Inflammatory macrophage treated with lipopolysaccharide for 4 hours (primary cell): ENCODE results near the gene PDS5A.
A peak's percentile ranks its signal among the peaks of the same experiment; 100 is the strongest.
"Not testable (repeated sequence)": the region's sequence is repeated elsewhere in the genome, so short reads cannot be mapped to it uniquely, and the experiment has no call there.

Source experiments
- DNase-seq: peaks from one replicate; pipeline ENCODE4 v3.0.0-alpha.2; 2020

PDS5A gene

GRCh38 chr4:39977489-39978377 is at the start of gene PDS5A:
Gene PDS5A (minus strand): TSS chr4:39977911. CDS start chr4:39976577, 1,334 bp downstream.
- DNase-seq, result peak; percentile 92

GRCh38 chr4:40024049-40024448 is 46.3 kb upstream of the PDS5A start:
- not testable (repeated sequence) for DNase-seq

GRCh38 chr4:40021116-40021515 is 43.4 kb upstream of the PDS5A start:
- not testable (repeated sequence) for DNase-seq

- DNase-seq, result no peak
Observed at GRCh38 chr4:40020221-40020620, 42.5 kb upstream of the PDS5A start.

GRCh38 chr4:40016007-40016406 is 38.3 kb upstream of the PDS5A start:
- DNase-seq, result no peak

- DNase-seq, result peak; percentile 82
Observed at GRCh38 chr4:40003986-40004385, 26.3 kb upstream of the PDS5A start.

- peak; percentile 48 for DNase-seq
Observed at GRCh38 chr4:40000711-40001110, 23.0 kb upstream of the PDS5A start.

- no peak for DNase-seq
Observed at GRCh38 chr4:39998659-39999345, 21.1 kb upstream of the PDS5A start.

- no peak for DNase-seq
Observed at GRCh38 chr4:39996811-39997210, 19.1 kb upstream of the PDS5A start.

GRCh38 chr4:39994406-39994805 is 16.7 kb upstream of the PDS5A start:
- DNase-seq, result peak; percentile 62

- peak; percentile 16 for DNase-seq
Observed at GRCh38 chr4:39989381-39989780, 11.7 kb upstream of the PDS5A start.

- no peak for DNase-seq
Observed at GRCh38 chr4:39987485-39987884, 9.8 kb upstream of the PDS5A start.

GRCh38 chr4:39978904-39979303 is 1.2 kb upstream of the PDS5A start:
- DNase-seq, result no peak

GRCh38 chr4:39978378-39978775 is 666 bp upstream of the PDS5A start:
- no peak for DNase-seq

GRCh38 chr4:39976945-39977488 is 694 bp downstream of the PDS5A start:
- peak; percentile 17 for DNase-seq

- peak; percentile 85 for DNase-seq
Observed at GRCh38 chr4:39976141-39976944, 1.4 kb downstream of the PDS5A start.

GRCh38 chr4:39975488-39976089 is 2.1 kb downstream of the PDS5A start:
- peak; percentile 15 for DNase-seq

GRCh38 chr4:39973052-39973451 is 4.7 kb downstream of the PDS5A start:
- DNase-seq, result not testable (repeated sequence)

- DNase-seq, result peak; percentile 60
Observed at GRCh38 chr4:39970671-39971640, 6.8 kb downstream of the PDS5A start.

GRCh38 chr4:39963656-39964055 is 14.1 kb downstream of the PDS5A start:
- DNase-seq, result no peak

GRCh38 chr4:39961311-39961877 is 16.3 kb downstream of the PDS5A start:
- no peak for DNase-seq
